ENCODE data around the gene TIAM2. TPM values are rescaled to one million over a fixed set of nuclear protein-coding genes. Genes with fewer than 3 reads are reported as not detected.

The TIAM2 gene
- total and polyA plus RNA-seq, 8 donors, result 1.1 to 44.2 (median 5.5) TPM

- intact Hi-C loops (cut with DNase I; ENCODE audit: low total_unique reads), result no loop called here
- TF ChIP-seq POLR2A (IDR thresholded peaks at IDR 0.05), result no peak
- TF ChIP-seq POLR2AphosphoS5 (IDR thresholded peaks at IDR 0.05), result no peak
- TF ChIP-seq EP300 (IDR thresholded peaks at IDR 0.05), result no peak
- no peak for TF ChIP-seq CTCF (IDR thresholded peaks at IDR 0.05)
- Histone ChIP-seq H3K27me3 (no peaks in the 10 kb centered on the region), H3K9me3 (no peaks in the 10 kb centered on the region), H3K4me1 (peaks cover 0 to 13% (median under 1%) of the 10 kb centered on the region in 4 donors), H3K27ac (no peak overlapping the region), H3K4me3 (no peak overlapping the region), H3K36me3 (peaks cover 0 to 15% (median 0%) of the 10 kb centered on the region in 4 donors)
- WGBS, 5 donors, result 24 to 39% (median 30%) methylated on average over 4 of the region's 4 CpGs
- peak in 1 of 2 donors; percentile 61 for DNase-seq
Observed at GRCh38 chr6:154986787-154987235, 8.3 kb upstream of the TIAM2 start.

- TF ChIP-seq POLR2A (IDR thresholded peaks at IDR 0.05) (no peak), CTCF (IDR thresholded peaks at IDR 0.05) (no peak), EP300 (IDR thresholded peaks at IDR 0.05) (no peak), POLR2AphosphoS5 (IDR thresholded peaks at IDR 0.05) (no peak)
- Histone ChIP-seq H3K4me3 (no peak overlapping the region), H3K27ac (no peak overlapping the region), H3K9me3 (no peaks in the 10 kb centered on the region), H3K27me3 (peaks cover 0 to 6% (median 0%) of the 10 kb centered on the region in 3 donors), H3K36me3 (peaks cover 0 to 15% (median 0%) of the 10 kb centered on the region in 4 donors), H3K4me1 (peaks cover 0 to 11% (median 0%) of the 10 kb centered on the region in 4 donors)
- DNase-seq, result no peak
- intact Hi-C loops (cut with DNase I; ENCODE audit: low total_unique reads), result no loop called here
- WGBS, 5 donors, result 89 to 96% (median 93%) methylated on average over 7 of the region's 7 CpGs
Observed at GRCh38 chr6:154989448-154989847, 5.7 kb upstream of the TIAM2 start.

DNA sequence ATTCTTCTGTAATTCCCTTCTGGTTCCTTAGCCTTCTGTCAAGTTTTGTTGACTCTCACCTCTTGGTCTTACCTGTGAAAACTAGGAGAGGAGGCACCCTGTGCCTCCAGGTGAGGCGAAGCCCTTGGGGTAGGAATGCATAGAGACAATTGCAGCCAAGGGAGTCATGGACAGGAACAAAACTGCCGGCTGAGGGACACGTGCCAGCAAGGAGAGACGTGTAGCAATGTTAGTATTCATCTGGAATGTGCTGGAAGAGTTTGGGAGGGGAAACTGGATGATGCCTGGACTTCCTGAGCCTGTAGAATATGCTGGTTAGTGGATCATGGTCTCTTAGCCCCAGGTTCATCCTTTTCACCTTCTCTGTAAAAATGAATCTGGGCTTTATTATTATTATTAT is 3.9 kb upstream of the TIAM2 start:
- TF ChIP-seq CTCF (IDR thresholded peaks at IDR 0.05), result no peak
- TF ChIP-seq EP300 (IDR thresholded peaks at IDR 0.05), result no peak
- no peak for TF ChIP-seq POLR2AphosphoS5 (IDR thresholded peaks at IDR 0.05)
- no peak for TF ChIP-seq POLR2A (IDR thresholded peaks at IDR 0.05)
- no peak overlapping the region for H3K4me3 ChIP-seq
- intact Hi-C loops (cut with DNase I; ENCODE audit: low total_unique reads), result no loop called here
- WGBS, 5 donors, result 25 to 55% (median 34%) methylated on average over 4 of the region's 4 CpGs
- no peak overlapping the region for H3K27ac ChIP-seq
- peaks cover 0 to 15% (median 0%) of the 10 kb centered on the region in 4 donors for H3K36me3 ChIP-seq
- H3K27me3 ChIP-seq, result peaks cover 0 to 23% (median 7%) of the 10 kb centered on the region in 3 donors
- no peaks in the 10 kb centered on the region for H3K9me3 ChIP-seq
- H3K4me1 ChIP-seq, result peaks cover 9 to 24% (median 12%) of the 10 kb centered on the region in 4 donors
- DNase-seq, result no peak

DNA sequence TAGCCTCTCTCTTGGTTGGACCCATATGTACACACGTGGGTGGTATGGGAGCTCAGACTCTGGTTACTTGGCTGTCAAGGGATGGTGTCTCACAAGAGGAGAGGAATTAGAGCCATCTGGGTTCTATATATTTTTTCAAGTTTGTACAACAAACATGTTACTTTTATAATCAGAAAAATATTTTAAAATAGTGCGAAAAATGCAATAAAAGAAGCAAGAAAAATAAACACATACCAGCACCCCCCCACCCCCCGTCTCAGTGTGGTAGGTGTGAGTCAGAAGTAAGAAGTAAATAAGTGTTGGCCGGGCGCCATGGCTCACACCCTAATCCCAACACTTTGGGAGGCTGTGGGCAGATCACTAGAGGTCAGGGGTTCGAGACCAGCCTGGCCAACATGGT is 2.1 kb upstream of the TIAM2 start:
- peaks cover 13 to 29% (median 21%) of the 10 kb centered on the region in 4 donors for H3K4me1 ChIP-seq
- no peaks in the 10 kb centered on the region for H3K9me3 ChIP-seq
- intact Hi-C loops (cut with DNase I; ENCODE audit: low total_unique reads), result no loop called here
- no peak overlapping the region for H3K4me3 ChIP-seq
- DNase-seq, result peak in 1 of 2 donors; percentile 43
- TF ChIP-seq EP300 (IDR thresholded peaks at IDR 0.05) (no peak), POLR2A (IDR thresholded peaks at IDR 0.05) (no peak), POLR2AphosphoS5 (IDR thresholded peaks at IDR 0.05) (no peak), CTCF (IDR thresholded peaks at IDR 0.05) (no peak)
- 50 to 66% (median 57%) methylated on average over 6 of the region's 6 CpGs for WGBS, 5 donors
- peaks cover 0 to 15% (median 0%) of the 10 kb centered on the region in 4 donors for H3K36me3 ChIP-seq
- peaks cover 0 to 33% (median 7%) of the 10 kb centered on the region in 3 donors for H3K27me3 ChIP-seq
- H3K27ac ChIP-seq, result no peak overlapping the region
